IPS-18c (cell line): ENCODE results near the gene SLC35A2.
A peak's percentile ranks its signal among the peaks of the same experiment; 100 is the strongest.

Experiments used
- H3K4me3 ChIP-seq: 2 replicates; pipeline ENCODE4 v1.7.0; 2013; ENCODE audit warnings: low read depth, mild to moderate bottlenecking, low read length, moderate library complexity; ENCODE audit not compliant: insufficient read depth
- H3K9me3 ChIP-seq: one replicate; pipeline ENCODE4 v1.6.1; 2013; ENCODE audit warnings: mild to moderate bottlenecking, low read length, moderate library complexity; ENCODE audit not compliant: control insufficient read depth, insufficient read depth

SLC35A2 gene

GRCh38 chrX:48910926-48911411 lies 477 bp downstream of the SLC35A2 start:
- H3K9me3 ChIP-seq, result peaks cover 5% of the 10 kb centered on the region
- peak overlapping the region; percentile 64 for H3K4me3 ChIP-seq

GRCh38 chrX:48909703-48910294 lies 1.6 kb downstream of the SLC35A2 start:
- no peak overlapping the region for H3K4me3 ChIP-seq
- H3K9me3 ChIP-seq, result peaks cover 5% of the 10 kb centered on the region

GRCh38 chrX:48908600-48908999 lies 2.8 kb downstream of the SLC35A2 start:
- H3K4me3 ChIP-seq, result no peak overlapping the region
- H3K9me3 ChIP-seq, result peaks cover 5% of the 10 kb centered on the region

- Histone ChIP-seq H3K4me3 (no peak overlapping the region), H3K9me3 (peaks cover 10% of the 10 kb centered on the region)
Measured at GRCh38 chrX:48905090-48905790, 6.2 kb downstream of the SLC35A2 start.

GRCh38 chrX:48904626-48905025 lies 6.8 kb downstream of the SLC35A2 start:
- H3K4me3 ChIP-seq, result no peak overlapping the region
- H3K9me3 ChIP-seq, result peaks cover 10% of the 10 kb centered on the region

- peaks cover 14% of the 10 kb centered on the region for H3K9me3 ChIP-seq
- H3K4me3 ChIP-seq, result no peak overlapping the region
Measured at GRCh38 chrX:48904180-48904579, 7.3 kb downstream of the SLC35A2 start.

- Histone ChIP-seq H3K4me3 (no peak overlapping the region), H3K9me3 (peaks cover 14% of the 10 kb centered on the region)
Measured at GRCh38 chrX:48903290-48903689, 8.2 kb downstream of the SLC35A2 start.

GRCh38 chrX:48902776-48903175 lies 8.7 kb downstream of the SLC35A2 start:
- Histone ChIP-seq H3K9me3 (peaks cover 17% of the 10 kb centered on the region), H3K4me3 (no peak overlapping the region)

GRCh38 chrX:48902135-48902534 lies 9.3 kb downstream of the SLC35A2 start:
- peaks cover 17% of the 10 kb centered on the region for H3K9me3 ChIP-seq
- no peak overlapping the region for H3K4me3 ChIP-seq

- Histone ChIP-seq H3K4me3 (no peak overlapping the region; the same call in 1 of the 2 replicates), H3K9me3 (peaks cover 20% of the 10 kb centered on the region)
Measured at GRCh38 chrX:48901069-48901468, 10.4 kb downstream of the SLC35A2 start.

- H3K4me3 ChIP-seq, result no peak overlapping the region
- H3K9me3 ChIP-seq, result peaks cover 20% of the 10 kb centered on the region
Measured at GRCh38 chrX:48899078-48899410, 12.4 kb downstream of the SLC35A2 start.

- H3K4me3 ChIP-seq, result peak within 1 kb of the TSS; percentile 61
- peaks cover 18% of the 10 kb centered on the region for H3K9me3 ChIP-seq
Measured at GRCh38 chrX:48897625-48898306, 13.7 kb downstream of the SLC35A2 start, which contains the start of the genes PQBP1 and TIMM17B. Gene PQBP1 (plus strand): TSS chrX:48897930. CDS start chrX:48898510, 580 bp downstream. Gene TIMM17B (minus strand): TSS chrX:48897768. CDS start chrX:48897749, 19 bp downstream.

GRCh38 chrX:48897157-48897624 lies 14.3 kb downstream of the SLC35A2 start:
- Histone ChIP-seq H3K9me3 (peaks cover 14% of the 10 kb centered on the region), H3K4me3 (peak overlapping the region; percentile 61)

GRCh38 chrX:48896611-48897011 lies 14.8 kb downstream of the SLC35A2 start:
- peak overlapping the region; percentile 61 for H3K4me3 ChIP-seq
- H3K9me3 ChIP-seq, result peaks cover 11% of the 10 kb centered on the region

- no peak overlapping the region for H3K4me3 ChIP-seq
- H3K9me3 ChIP-seq, result peaks cover 13% of the 10 kb centered on the region
Measured at GRCh38 chrX:48894891-48895290, 16.6 kb downstream of the SLC35A2 start.

- Histone ChIP-seq H3K4me3 (no peak overlapping the region), H3K9me3 (peaks cover 8% of the 10 kb centered on the region)
Measured at GRCh38 chrX:48893556-48894348, 17.7 kb downstream of the SLC35A2 start.

GRCh38 chrX:48892896-48893295 lies 18.6 kb downstream of the SLC35A2 start:
- Histone ChIP-seq H3K9me3 (peaks cover 7% of the 10 kb centered on the region), H3K4me3 (no peak overlapping the region)
